Measurements from ENCODE around the gene TMEM217. TPM values are rescaled to one million over a fixed set of nuclear protein-coding genes. Genes with fewer than 3 reads are reported as not detected.

TMEM217 gene
- total and polyA plus RNA-seq, 2 experiments from 2014 or later = 0.87 to 2.1 TPM

DNA sequence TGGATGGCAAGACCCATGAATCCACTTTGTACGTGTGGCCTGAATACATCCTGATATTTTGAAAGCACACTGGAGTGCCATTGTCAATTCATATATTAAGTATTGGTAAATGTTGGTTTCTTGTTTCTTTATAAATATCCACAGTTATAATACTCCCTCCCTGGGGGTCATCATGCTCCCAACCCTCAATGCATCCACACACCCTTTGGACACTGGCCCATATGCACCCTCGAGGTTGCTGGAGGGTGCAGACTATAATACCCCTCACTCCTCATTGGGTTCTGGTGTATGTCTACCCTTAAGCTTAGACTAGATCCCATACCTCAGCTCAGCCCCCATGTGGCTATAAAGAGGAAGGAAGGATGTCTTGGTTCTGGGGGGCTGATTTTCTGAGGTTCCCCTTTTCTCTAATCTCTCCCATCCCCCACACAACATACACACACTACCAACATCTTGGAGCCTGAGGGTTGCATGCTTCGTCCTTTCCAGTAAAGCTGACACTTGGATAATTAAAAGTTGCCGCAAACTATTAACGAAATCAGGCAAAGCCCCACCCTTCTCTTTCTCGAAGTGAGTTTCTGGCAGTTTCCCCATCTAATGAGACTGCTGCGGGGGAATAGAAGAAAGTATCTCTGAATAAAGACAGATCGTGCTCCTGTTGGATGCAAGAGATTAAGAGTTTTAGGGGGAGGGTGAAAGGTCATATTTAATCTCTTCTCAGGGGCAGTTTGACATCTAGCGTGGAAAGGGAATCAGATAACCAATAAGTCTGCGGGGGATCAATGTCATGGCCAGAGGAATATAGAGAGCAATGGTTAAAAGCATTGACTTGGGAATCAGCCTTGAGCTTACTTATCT lies 80.6 kb downstream of the TMEM217 start:
- 48% methylated on average over 10 of the region's 10 CpGs for WGBS (ENCODE audit: low lambda C conversion rate, missing lambda C conversion rate)

DNA sequence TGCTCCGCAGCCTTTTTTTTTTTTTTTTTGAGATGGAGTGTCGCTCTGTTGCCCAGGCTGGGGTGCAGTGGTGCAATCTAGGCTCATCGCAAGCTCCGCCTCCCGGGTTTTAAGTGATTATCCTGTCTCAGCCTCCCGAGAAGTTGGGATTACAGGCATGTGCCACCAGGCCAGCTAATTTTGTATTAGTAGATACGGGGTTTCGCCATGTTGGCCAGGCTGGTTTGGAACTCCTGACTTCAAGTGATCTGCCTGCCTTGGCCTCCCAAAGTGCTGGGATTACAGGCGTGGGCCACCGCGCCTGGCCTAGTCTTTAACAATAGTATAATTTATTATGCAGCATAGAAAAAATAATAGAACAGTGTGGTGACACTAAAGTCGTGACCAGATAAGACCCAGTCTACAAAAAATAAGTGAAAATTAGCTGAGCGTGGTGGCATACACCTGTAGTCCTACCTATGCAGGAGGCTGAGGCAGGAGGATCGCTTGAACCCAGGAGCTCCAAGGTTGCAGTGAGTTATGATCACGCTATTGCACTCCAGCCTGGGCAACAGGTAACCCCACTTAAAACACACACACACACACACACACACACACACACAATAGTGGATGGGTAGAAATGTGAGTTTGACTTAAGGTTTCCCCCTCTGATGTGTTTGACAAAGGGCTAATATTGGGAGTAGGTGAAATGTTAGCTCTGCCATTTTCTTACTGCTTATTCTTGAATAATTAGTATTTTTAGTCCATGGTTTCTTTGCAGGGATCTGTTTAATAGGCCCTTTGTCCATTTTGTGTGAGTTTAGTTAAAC lies 81.5 kb downstream of the TMEM217 start:
- H3K4me1 ChIP-seq (ENCODE audit: insufficient read depth) = no peaks in the 10 kb centered on the region
- H4K20me1 ChIP-seq (ENCODE audit: insufficient read depth, poor library complexity, severe bottlenecking) = peaks cover 24% of the 10 kb centered on the region
- H3K9me2 ChIP-seq (replicated peaks; ENCODE audit: insufficient read depth) = no peaks in the 10 kb centered on the region
- H3K4me3 ChIP-seq = no peak overlapping the region
- no peak overlapping the region for H3K27ac ChIP-seq
- H3K36me3 ChIP-seq (replicated peaks; ENCODE audit: insufficient read depth, low read depth) = peaks cover 4% of the 10 kb centered on the region
- WGBS (ENCODE audit: low lambda C conversion rate, missing lambda C conversion rate) = 95% methylated on average over 15 of the region's 15 CpGs
- H3K9me3 ChIP-seq (ENCODE audit: low read depth) = no peaks in the 10 kb centered on the region
- H3K79me2 ChIP-seq = peaks cover 15% of the 10 kb centered on the region
- DNase-seq (ENCODE audit: low spot score) = peak; percentile 45
- H3K4me2 ChIP-seq = no peak overlapping the region
- H2AFZ ChIP-seq = no peak overlapping the region
- no peak for TF ChIP-seq EZH2phosphoT487 (IDR thresholded peaks at IDR 0.05; ENCODE audit: low read depth, severe bottlenecking, unreplicated experiment)
- H3K27me3 ChIP-seq = no peaks in the 10 kb centered on the region

More for the DNA sequence above, 80.6 kb downstream of the TMEM217 start:
- H3K79me2 ChIP-seq = peaks cover 12% of the 10 kb centered on the region
- H3K9me2 ChIP-seq (replicated peaks; ENCODE audit: insufficient read depth) = no peaks in the 10 kb centered on the region
- H3K27me3 ChIP-seq = no peaks in the 10 kb centered on the region
- DNase-seq (ENCODE audit: low spot score) = no peak
- peaks cover 4% of the 10 kb centered on the region for H3K36me3 ChIP-seq (replicated peaks; ENCODE audit: insufficient read depth, low read depth)
- H3K9me3 ChIP-seq (ENCODE audit: low read depth) = no peaks in the 10 kb centered on the region
- H3K4me1 ChIP-seq (ENCODE audit: insufficient read depth) = no peaks in the 10 kb centered on the region
- H4K20me1 ChIP-seq (ENCODE audit: insufficient read depth, poor library complexity, severe bottlenecking) = peaks cover 19% of the 10 kb centered on the region
- H2AFZ ChIP-seq = no peak overlapping the region
- H3K4me2 ChIP-seq = no peak overlapping the region
- TF ChIP-seq EZH2phosphoT487 (IDR thresholded peaks at IDR 0.05; ENCODE audit: low read depth, severe bottlenecking, unreplicated experiment) (no peak), EZH2 (IDR thresholded peaks at IDR 0.05; ENCODE audit: borderline replicate concordance) (no peak), CTCF (IDR thresholded peaks at IDR 0.05; ENCODE audit: poor library complexity) (no peak)
- H3K4me3 ChIP-seq = no peak overlapping the region
- H3K27ac ChIP-seq = no peak overlapping the region

GRCh38 chr6:37175332-37176267 lies 82.3 kb downstream of the TMEM217 start:
- whole genome bisulfite sequencing (ENCODE audit: low lambda C conversion rate, missing lambda C conversion rate) = 95% methylated on average over 18 of the region's 18 CpGs
- TF ChIP-seq CTCF (IDR thresholded peaks at IDR 0.05; ENCODE audit: poor library complexity) (no peak), EZH2 (IDR thresholded peaks at IDR 0.05; ENCODE audit: borderline replicate concordance) (no peak), EZH2phosphoT487 (IDR thresholded peaks at IDR 0.05; ENCODE audit: low read depth, severe bottlenecking, unreplicated experiment) (no peak)
- no peak overlapping the region for H3K4me2 ChIP-seq
- H3K36me3 ChIP-seq (replicated peaks; ENCODE audit: insufficient read depth, low read depth) = peaks cover 4% of the 10 kb centered on the region
- peaks cover 26% of the 10 kb centered on the region for H4K20me1 ChIP-seq (ENCODE audit: insufficient read depth, poor library complexity, severe bottlenecking)
- peaks cover 24% of the 10 kb centered on the region for H3K79me2 ChIP-seq
- no peak overlapping the region for H2AFZ ChIP-seq
- H3K4me3 ChIP-seq = no peak overlapping the region
- no peaks in the 10 kb centered on the region for H3K9me2 ChIP-seq (replicated peaks; ENCODE audit: insufficient read depth)
- no peaks in the 10 kb centered on the region for H3K27me3 ChIP-seq
- H3K9me3 ChIP-seq (ENCODE audit: low read depth) = no peaks in the 10 kb centered on the region
- no peaks in the 10 kb centered on the region for H3K4me1 ChIP-seq (ENCODE audit: insufficient read depth)
- no peak overlapping the region for H3K27ac ChIP-seq
- DNase-seq (ENCODE audit: low spot score) = no peak

All from hepatocyte (in vitro differentiated cells).